ENCODE results near the gene HTRA1. TPM values are rescaled to one million over a fixed set of nuclear protein-coding genes. Genes with fewer than 3 reads are reported as not detected.
A peak's percentile ranks its signal among the peaks of the same experiment; 100 is the strongest.

Gene HTRA1
- total and polyA plus RNA-seq, 8 donors, result 26.3 to 81.2 (median 55.3) TPM

DNA sequence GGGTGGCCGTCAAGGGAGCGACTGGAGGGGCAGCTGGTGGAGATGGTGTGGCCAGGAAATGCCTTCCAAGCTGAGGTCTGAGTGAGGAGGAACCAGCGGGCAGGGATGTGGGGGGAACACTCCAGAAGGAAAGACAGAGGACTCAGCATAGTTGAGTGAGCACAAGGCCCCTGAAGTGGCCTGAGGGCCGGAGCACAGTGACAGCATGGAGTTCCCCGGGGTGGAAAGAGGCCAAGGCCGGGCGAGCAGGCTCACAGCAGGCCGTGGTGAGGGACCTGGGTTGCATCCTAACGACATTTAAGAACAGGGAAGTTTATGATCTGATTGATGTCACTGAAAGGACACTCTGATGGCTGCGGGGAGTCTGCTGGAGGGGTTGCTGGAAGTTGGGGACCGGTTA, 48.0 kb downstream of the HTRA1 start:
- Histone ChIP-seq H3K27ac (peak overlapping the region in 1 of 5 donors; percentile 52), H3K4me1 (peaks cover 0 to 9% (median 4%) of the 10 kb centered on the region in 4 donors), H3K4me3 (no peak overlapping the region), H3K9me3 (no peaks in the 10 kb centered on the region), H3K36me3 (peaks cover 0 to 62% (median 49%) of the 10 kb centered on the region in 4 donors), H3K27me3 (no peaks in the 10 kb centered on the region)
- no peak for DNase-seq
- intact Hi-C loops (cut with DNase I; ENCODE audit: low total_unique reads), result no loop called here
- 82 to 94% (median 89%) methylated on average over 11 of the region's 11 CpGs for WGBS, 5 donors
- TF ChIP-seq, protein P1, sequence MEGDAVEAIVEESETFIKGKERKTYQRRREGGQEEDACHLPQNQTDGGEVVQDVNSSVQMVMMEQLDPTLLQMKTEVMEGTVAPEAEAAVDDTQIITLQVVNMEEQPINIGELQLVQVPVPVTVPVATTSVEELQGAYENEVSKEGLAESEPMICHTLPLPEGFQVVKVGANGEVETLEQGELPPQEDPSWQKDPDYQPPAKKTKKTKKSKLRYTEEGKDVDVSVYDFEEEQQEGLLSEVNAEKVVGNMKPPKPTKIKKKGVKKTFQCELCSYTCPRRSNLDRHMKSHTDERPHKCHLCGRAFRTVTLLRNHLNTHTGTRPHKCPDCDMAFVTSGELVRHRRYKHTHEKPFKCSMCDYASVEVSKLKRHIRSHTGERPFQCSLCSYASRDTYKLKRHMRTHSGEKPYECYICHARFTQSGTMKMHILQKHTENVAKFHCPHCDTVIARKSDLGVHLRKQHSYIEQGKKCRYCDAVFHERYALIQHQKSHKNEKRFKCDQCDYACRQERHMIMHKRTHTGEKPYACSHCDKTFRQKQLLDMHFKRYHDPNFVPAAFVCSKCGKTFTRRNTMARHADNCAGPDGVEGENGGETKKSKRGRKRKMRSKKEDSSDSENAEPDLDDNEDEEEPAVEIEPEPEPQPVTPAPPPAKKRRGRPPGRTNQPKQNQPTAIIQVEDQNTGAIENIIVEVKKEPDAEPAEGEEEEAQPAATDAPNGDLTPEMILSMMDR (IDR thresholded peaks at IDR 0.05), result no peak
- TF ChIP-seq EP300 (IDR thresholded peaks at IDR 0.05) (no peak), POLR2AphosphoS5 (IDR thresholded peaks at IDR 0.05) (no peak), POLR2A (IDR thresholded peaks at IDR 0.05) (no peak)

DNA sequence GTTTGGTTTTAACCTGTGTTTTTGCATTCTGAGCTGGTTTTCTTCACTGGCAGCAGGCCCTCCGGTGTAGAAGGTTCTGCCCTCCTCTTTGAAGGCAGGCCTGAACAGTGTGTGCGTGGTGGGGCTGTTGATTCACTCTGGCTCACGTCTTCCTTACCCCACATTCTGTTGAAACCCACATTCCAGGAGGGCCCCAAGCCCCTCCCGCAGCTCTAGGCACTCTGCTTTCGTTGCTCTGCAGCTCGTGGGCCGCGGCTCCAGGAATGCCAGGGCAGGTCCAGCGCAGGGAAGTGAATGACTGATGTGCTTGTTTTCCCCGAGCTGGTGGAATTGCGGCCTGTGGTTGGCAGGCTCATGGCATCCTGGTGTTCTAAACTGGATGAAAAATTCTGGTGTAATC, 49.0 kb downstream of the HTRA1 start:
- no peak overlapping the region for H3K27ac ChIP-seq
- no peak for TF ChIP-seq POLR2AphosphoS5 (IDR thresholded peaks at IDR 0.05)
- TF ChIP-seq EP300 (IDR thresholded peaks at IDR 0.05), result no peak
- TF ChIP-seq, protein P1 (IDR thresholded peaks at IDR 0.05), result no peak
- DNase-seq, result no peak

GRCh38 chr10:122510736-122511135, 49.4 kb downstream of the HTRA1 start:
- intact Hi-C loops (cut with DNase I; ENCODE audit: low total_unique reads), result no loop called here
- peak overlapping the region in 1 of 5 donors; percentile 11 for H3K27ac ChIP-seq
- WGBS, 5 donors, result 85 to 96% (median 89%) methylated on average over 3 of the region's 3 CpGs
- peaks cover 0 to 74% (median 57%) of the 10 kb centered on the region in 4 donors for H3K36me3 ChIP-seq
- no peaks in the 10 kb centered on the region for H3K9me3 ChIP-seq
- TF ChIP-seq POLR2A (IDR thresholded peaks at IDR 0.05) (no peak), EP300 (IDR thresholded peaks at IDR 0.05) (no peak), POLR2AphosphoS5 (IDR thresholded peaks at IDR 0.05) (no peak)
- TF ChIP-seq, protein P1 (IDR thresholded peaks at IDR 0.05), result no peak
- H3K4me3 ChIP-seq, result no peak overlapping the region
- H3K27me3 ChIP-seq, result no peaks in the 10 kb centered on the region
- no peaks in the 10 kb centered on the region for H3K4me1 ChIP-seq
- DNase-seq, result no peak

More for the DNA sequence above, 49.0 kb downstream of the HTRA1 start:
- H3K4me3 ChIP-seq, result no peak overlapping the region
- intact Hi-C loops (cut with DNase I; ENCODE audit: low total_unique reads), result no loop called here
- H3K9me3 ChIP-seq, result no peaks in the 10 kb centered on the region
- no peaks in the 10 kb centered on the region for H3K4me1 ChIP-seq
- no peaks in the 10 kb centered on the region for H3K27me3 ChIP-seq
- WGBS, 5 donors, result 79 to 84% (median 81%) methylated on average over 11 of the region's 11 CpGs
- peaks cover 0 to 70% (median 55%) of the 10 kb centered on the region in 4 donors for H3K36me3 ChIP-seq

- Histone ChIP-seq H3K4me1 (peaks cover 0 to 7% (median 3%) of the 10 kb centered on the region in 4 donors), H3K27me3 (no peaks in the 10 kb centered on the region), H3K9me3 (no peaks in the 10 kb centered on the region), H3K27ac (no peak overlapping the region), H3K36me3 (peaks cover 0 to 86% (median 60%) of the 10 kb centered on the region in 4 donors), H3K4me3 (no peak overlapping the region)
- DNase-seq, result no peak
- 66 to 89% (median 81%) methylated on average over 4 of the region's 4 CpGs for WGBS, 5 donors
- intact Hi-C loops (cut with DNase I; ENCODE audit: low total_unique reads), result no loop called here
- TF ChIP-seq, protein P1 (IDR thresholded peaks at IDR 0.05), result no peak
- TF ChIP-seq POLR2A (IDR thresholded peaks at IDR 0.05) (no peak), POLR2AphosphoS5 (IDR thresholded peaks at IDR 0.05) (no peak)
Measured at GRCh38 chr10:122513053-122513452, 51.7 kb downstream of the HTRA1 start.

Measured in stomach (tissue), 9 donors.